HEK293 (cell line): ENCODE data around the gene SIRPA.
A peak's percentile ranks its signal among the peaks of the same experiment; 100 is the strongest.

Experiments
- CTCF ChIA-PET: fragments of 350-600 bp; formaldehyde crosslinking; extraction: SDS; loops from one replicate; lab custom pipeline; 2021; ENCODE audit warnings: antibody characterized with exemption; lab: Yijun Ruan, JAX
- POLR2A ChIA-PET: fragments of 300-600 bp; formaldehyde crosslinking; extraction: SDS; loops from one replicate; lab custom pipeline; 2020; ENCODE audit warnings: antibody characterized with exemption, inconsistent platforms; lab: Yijun Ruan, JAX
- H3K27ac ChIP-seq: fragments of 200-500 bp; sonication (Bioruptor generic); 2 replicates; pipeline ENCODE4 v1.5.1; 2014; ENCODE audit warnings: low read depth, low read length, control low read depth, inconsistent platforms; ENCODE audit errors: extremely low read depth
- H3K36me3 ChIP-seq, 2 experiments: fragments of 200-500 bp in 1 of 2; sonication (Bioruptor generic) in 1 of 2; 1 replicate in 1 of 2; 2 replicates in 1 of 2; pipeline ENCODE4 v1.5.1; 2014 to 2017; ENCODE audit warnings: inconsistent platforms in 2 of 2, low read length in 2 of 2; ENCODE audit not compliant: control insufficient read depth in 2 of 2, insufficient read depth in 1 of 2
- H3K4me1 ChIP-seq: fragments of 200-500 bp; sonication (Bioruptor generic); 2 replicates; pipeline ENCODE4 v1.5.1; 2014; ENCODE audit warnings: mild to moderate bottlenecking, low read length, inconsistent platforms; ENCODE audit not compliant: control insufficient read depth, insufficient read depth
- H3K4me3 ChIP-seq: 2 replicates; pipeline ENCODE4 v1.5.1; 2011; ENCODE audit warnings: low read depth, mild to moderate bottlenecking, control low read depth, low read length, moderate library complexity
- H3K9me3 ChIP-seq: fragments of 200-500 bp; sonication (Bioruptor generic); 2 replicates; pipeline ENCODE4 v1.5.1; 2014; ENCODE audit warnings: low read depth, low read length, inconsistent platforms; ENCODE audit not compliant: control insufficient read depth, insufficient read depth
- FEZF1 ChIP-seq: fragments of 450-650 bp; formaldehyde crosslinking; IDR thresholded peaks from 2 replicates; pipeline ENCODE4 v1.5.1; 2016; ENCODE audit warnings: missing biosample characterization, missing genetic modification characterization
- GLI4 ChIP-seq: fragments of 450-650 bp; formaldehyde crosslinking; IDR thresholded peaks from 2 replicates; pipeline ENCODE4 v1.5.1; 2016; ENCODE audit warnings: missing biosample characterization, missing genetic modification characterization
- HOXD13 ChIP-seq: sonication (generic); formaldehyde crosslinking; IDR thresholded peaks from 2 replicates; pipeline ENCODE4 v1.8.0; 2022; ENCODE audit warnings: missing genetic modification reagents, borderline replicate concordance
- IKZF3 ChIP-seq: fragments of 450-650 bp; IDR thresholded peaks from 2 replicates; pipeline ENCODE4 v1.5.0; 2018; ENCODE audit warnings: missing biosample characterization, mild to moderate bottlenecking, missing genetic modification characterization, moderate library complexity
- RBAK ChIP-seq: fragments of 450-650 bp; formaldehyde crosslinking; IDR thresholded peaks from 2 replicates; pipeline ENCODE4 v1.5.1; 2016; ENCODE audit warnings: missing biosample characterization, missing genetic modification characterization
- ZNF132 ChIP-seq: fragments of 450-650 bp; formaldehyde crosslinking; IDR thresholded peaks from 2 replicates; pipeline ENCODE4 v1.5.1; 2017; ENCODE audit warnings: missing biosample characterization, missing genetic modification characterization, borderline replicate concordance
- ZNF133 ChIP-seq: fragments of 450-650 bp; formaldehyde crosslinking; IDR thresholded peaks from 2 replicates; pipeline ENCODE4 v1.5.1; 2016; ENCODE audit warnings: missing biosample characterization, missing genetic modification characterization
- ZNF266 ChIP-seq: fragments of 450-650 bp; formaldehyde crosslinking; IDR thresholded peaks from 2 replicates; pipeline ENCODE4 v1.5.1; 2016; ENCODE audit warnings: missing biosample characterization, missing genetic modification characterization, low read depth
- ZNF302 ChIP-seq: fragments of 450-650 bp; formaldehyde crosslinking; IDR thresholded peaks from 2 replicates; pipeline ENCODE4 v1.5.1; 2016; ENCODE audit warnings: missing biosample characterization, missing genetic modification characterization, low read depth
- ZNF341 ChIP-seq: fragments of 450-650 bp; formaldehyde crosslinking; IDR thresholded peaks from 2 replicates; pipeline ENCODE4; 2016; ENCODE audit warnings: low read depth, missing biosample characterization, missing genetic modification characterization
- ZNF423 ChIP-seq: fragments of 450-650 bp; formaldehyde crosslinking; IDR thresholded peaks from 2 replicates; pipeline ENCODE4 v1.5.1; 2016; ENCODE audit warnings: missing biosample characterization, missing genetic modification characterization
- ZNF514 ChIP-seq: fragments of 450-650 bp; formaldehyde crosslinking; IDR thresholded peaks from 2 replicates; pipeline ENCODE4 v1.5.1; 2016; ENCODE audit warnings: missing biosample characterization, missing genetic modification characterization
- ZNF600 ChIP-seq: fragments of 450-650 bp; formaldehyde crosslinking; IDR thresholded peaks from 2 replicates; pipeline ENCODE4 v1.5.1; 2016; ENCODE audit warnings: missing biosample characterization, missing genetic modification characterization
- ZNF623 ChIP-seq: fragments of 450-650 bp; formaldehyde crosslinking; IDR thresholded peaks from 2 replicates; pipeline ENCODE4 v1.5.1; 2016; ENCODE audit warnings: missing biosample characterization, missing genetic modification characterization
- ZNF677 ChIP-seq: fragments of 450-650 bp; IDR thresholded peaks from 2 replicates; pipeline ENCODE4 v1.5.0; 2018; ENCODE audit warnings: missing biosample characterization, mild to moderate bottlenecking, missing genetic modification characterization, moderate library complexity
- ZNF768 ChIP-seq: fragments of 450-650 bp; formaldehyde crosslinking; IDR thresholded peaks from 2 replicates; pipeline ENCODE4 v1.5.1; 2018; ENCODE audit warnings: missing biosample characterization, mild to moderate bottlenecking, missing genetic modification characterization
- ZNF791 ChIP-seq: fragments of 450-650 bp; formaldehyde crosslinking; IDR thresholded peaks from 2 replicates; pipeline ENCODE4 v1.5.1; 2016; ENCODE audit warnings: missing biosample characterization, missing genetic modification characterization
- ZNF830 ChIP-seq: fragments of 450-650 bp; IDR thresholded peaks from 2 replicates; pipeline ENCODE4 v1.5.0; 2018; ENCODE audit warnings: missing biosample characterization, missing genetic modification characterization, low read depth, mild to moderate bottlenecking, moderate library complexity
- ZNF837 ChIP-seq: fragments of 450-650 bp; formaldehyde crosslinking; IDR thresholded peaks from 2 replicates; pipeline ENCODE4 v1.5.1; 2016; ENCODE audit warnings: missing biosample characterization, missing genetic modification characterization
- ZNF843 ChIP-seq: fragments of 450-650 bp; formaldehyde crosslinking; IDR thresholded peaks from 2 replicates; pipeline ENCODE4 v1.5.1; 2016; ENCODE audit warnings: missing biosample characterization, missing genetic modification characterization
- ZSCAN16 ChIP-seq: fragments of 450-650 bp; formaldehyde crosslinking; IDR thresholded peaks from 2 replicates; pipeline ENCODE4 v1.5.1; 2016; ENCODE audit warnings: missing biosample characterization, missing genetic modification characterization
- ZXDB ChIP-seq: fragments of 450-650 bp; formaldehyde crosslinking; IDR thresholded peaks from 2 replicates; pipeline ENCODE4 v1.5.1; 2016; ENCODE audit warnings: missing biosample characterization, missing genetic modification characterization
- TF ChIP-seq, protein P1 (sequence below): fragments of 450-650 bp; formaldehyde crosslinking; IDR thresholded peaks from 2 replicates; pipeline ENCODE4 v1.5.1; 2016; ENCODE audit warnings: missing biosample characterization, missing genetic modification characterization
- TF ChIP-seq, protein P2 (sequence below): fragments of 450-650 bp; formaldehyde crosslinking; IDR thresholded peaks from 2 replicates; pipeline ENCODE4 v1.5.1; 2016; ENCODE audit warnings: missing biosample characterization, missing genetic modification characterization
- TF ChIP-seq, protein P3 (sequence below): fragments of 450-650 bp; formaldehyde crosslinking; IDR thresholded peaks from 2 replicates; pipeline ENCODE4 v1.5.1; 2016; ENCODE audit warnings: missing biosample characterization, missing genetic modification characterization
- TF ChIP-seq, protein P4 (sequence below): fragments of 450-650 bp; IDR thresholded peaks from 2 replicates; pipeline ENCODE4 v1.5.1; 2018; ENCODE audit warnings: missing biosample characterization, mild to moderate bottlenecking, missing genetic modification characterization
- TF ChIP-seq, protein P5 (sequence below): fragments of 450-650 bp; formaldehyde crosslinking; IDR thresholded peaks from 2 replicates; pipeline ENCODE4 v1.5.1; 2016; ENCODE audit warnings: missing biosample characterization, missing genetic modification characterization

SIRPA gene

DNA sequence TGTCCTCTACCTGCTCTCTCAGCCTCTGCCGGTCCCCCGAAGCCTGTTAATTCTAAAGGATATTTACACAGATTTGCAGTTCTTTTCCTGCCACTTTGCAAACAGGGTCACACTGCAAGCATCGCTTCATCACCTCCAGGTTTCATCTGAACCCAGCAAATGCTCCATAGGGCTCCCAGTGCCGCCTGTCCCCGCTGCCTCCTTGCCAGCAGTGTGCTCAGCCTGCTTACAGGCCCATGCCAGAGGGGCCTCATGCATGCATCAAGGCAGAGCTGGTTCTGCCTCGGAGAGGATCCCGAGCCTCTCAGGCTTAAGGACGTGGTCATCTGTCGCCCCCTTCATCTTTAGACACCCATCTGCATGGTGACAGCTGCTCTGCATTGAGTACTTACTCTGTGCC is 10.5 kb downstream of the SIRPA start (continued):
- TF ChIP-seq, protein P1, sequence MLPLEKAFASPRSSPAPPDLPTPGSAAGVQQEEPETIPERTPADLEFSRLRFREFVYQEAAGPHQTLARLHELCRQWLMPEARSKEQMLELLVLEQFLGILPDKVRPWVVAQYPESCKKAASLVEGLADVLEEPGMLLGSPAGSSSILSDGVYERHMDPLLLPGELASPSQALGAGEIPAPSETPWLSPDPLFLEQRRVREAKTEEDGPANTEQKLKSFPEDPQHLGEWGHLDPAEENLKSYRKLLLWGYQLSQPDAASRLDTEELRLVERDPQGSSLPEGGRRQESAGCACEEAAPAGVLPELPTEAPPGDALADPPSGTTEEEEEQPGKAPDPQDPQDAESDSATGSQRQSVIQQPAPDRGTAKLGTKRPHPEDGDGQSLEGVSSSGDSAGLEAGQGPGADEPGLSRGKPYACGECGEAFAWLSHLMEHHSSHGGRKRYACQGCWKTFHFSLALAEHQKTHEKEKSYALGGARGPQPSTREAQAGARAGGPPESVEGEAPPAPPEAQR (tag by site-specific recombination): no peak
- TF ChIP-seq ZNF133 (tag by site-specific recombination) (no peak), ZNF600 (tag by site-specific recombination) (no peak), IKZF3 (tag by site-specific recombination) (no peak), ZNF768 (tag by site-specific recombination) (no peak), ZNF341 (tag by site-specific recombination) (no peak)
- TF ChIP-seq, protein P2, sequence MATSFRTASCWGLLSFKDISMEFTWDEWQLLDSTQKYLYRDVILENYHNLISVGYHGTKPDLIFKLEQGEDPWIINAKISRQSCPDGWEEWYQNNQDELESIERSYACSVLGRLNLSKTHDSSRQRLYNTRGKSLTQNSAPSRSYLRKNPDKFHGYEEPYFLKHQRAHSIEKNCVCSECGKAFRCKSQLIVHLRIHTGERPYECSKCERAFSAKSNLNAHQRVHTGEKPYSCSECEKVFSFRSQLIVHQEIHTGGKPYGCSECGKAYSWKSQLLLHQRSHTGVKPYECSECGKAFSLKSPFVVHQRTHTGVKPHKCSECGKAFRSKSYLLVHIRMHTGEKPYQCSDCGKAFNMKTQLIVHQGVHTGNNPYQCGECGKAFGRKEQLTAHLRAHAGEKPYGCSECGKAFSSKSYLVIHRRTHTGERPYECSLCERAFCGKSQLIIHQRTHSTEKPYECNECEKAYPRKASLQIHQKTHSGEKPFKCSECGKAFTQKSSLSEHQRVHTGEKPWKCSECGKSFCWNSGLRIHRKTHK (tag by site-specific recombination): no peak
- TF ChIP-seq, protein P3, sequence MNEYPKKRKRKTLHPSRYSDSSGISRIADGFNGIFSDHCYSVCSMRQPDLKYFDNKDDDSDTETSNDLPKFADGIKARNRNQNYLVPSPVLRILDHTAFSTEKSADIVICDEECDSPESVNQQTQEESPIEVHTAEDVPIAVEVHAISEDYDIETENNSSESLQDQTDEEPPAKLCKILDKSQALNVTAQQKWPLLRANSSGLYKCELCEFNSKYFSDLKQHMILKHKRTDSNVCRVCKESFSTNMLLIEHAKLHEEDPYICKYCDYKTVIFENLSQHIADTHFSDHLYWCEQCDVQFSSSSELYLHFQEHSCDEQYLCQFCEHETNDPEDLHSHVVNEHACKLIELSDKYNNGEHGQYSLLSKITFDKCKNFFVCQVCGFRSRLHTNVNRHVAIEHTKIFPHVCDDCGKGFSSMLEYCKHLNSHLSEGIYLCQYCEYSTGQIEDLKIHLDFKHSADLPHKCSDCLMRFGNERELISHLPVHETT: no peak
- TF ChIP-seq, protein P4, sequence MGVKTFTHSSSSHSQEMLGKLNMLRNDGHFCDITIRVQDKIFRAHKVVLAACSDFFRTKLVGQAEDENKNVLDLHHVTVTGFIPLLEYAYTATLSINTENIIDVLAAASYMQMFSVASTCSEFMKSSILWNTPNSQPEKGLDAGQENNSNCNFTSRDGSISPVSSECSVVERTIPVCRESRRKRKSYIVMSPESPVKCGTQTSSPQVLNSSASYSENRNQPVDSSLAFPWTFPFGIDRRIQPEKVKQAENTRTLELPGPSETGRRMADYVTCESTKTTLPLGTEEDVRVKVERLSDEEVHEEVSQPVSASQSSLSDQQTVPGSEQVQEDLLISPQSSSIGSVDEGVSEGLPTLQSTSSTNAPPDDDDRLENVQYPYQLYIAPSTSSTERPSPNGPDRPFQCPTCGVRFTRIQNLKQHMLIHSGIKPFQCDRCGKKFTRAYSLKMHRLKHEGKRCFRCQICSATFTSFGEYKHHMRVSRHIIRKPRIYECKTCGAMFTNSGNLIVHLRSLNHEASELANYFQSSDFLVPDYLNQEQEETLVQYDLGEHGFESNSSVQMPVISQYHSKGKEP (tag by site-specific recombination): no peak

DNA sequence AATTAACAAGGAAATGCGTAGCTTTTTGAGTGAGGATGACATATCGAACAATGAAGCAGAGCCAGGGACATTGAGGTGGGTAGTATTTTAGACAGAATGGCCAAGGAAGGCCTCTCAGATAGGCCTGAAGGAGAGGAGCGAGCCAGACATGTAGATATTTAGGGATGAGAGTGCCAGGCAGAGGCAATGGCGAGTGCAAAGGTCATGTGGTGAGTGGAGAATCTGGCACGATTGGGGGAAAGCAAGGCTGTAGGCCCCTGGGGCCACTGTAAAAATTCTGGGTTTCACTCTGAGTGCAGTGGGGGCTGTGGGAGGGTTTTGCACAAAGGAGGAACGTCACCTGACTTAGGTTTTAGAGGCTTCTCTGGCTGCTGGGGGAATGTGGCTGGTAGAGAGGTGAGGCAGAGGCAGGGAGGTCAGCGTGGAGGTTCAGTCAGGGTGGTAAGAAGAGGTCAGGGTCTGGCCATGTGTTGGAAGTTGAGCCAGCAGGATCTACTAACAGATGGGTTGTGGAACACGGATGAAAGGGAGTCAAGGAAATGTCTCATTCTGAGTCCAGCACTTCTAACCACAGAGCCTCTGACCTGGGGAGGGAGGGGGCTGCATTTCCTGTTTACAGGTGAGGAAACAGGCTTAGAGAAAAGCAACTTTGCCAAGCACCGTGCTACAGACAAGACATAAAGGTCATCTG is 11.3 kb downstream of the SIRPA start:
- POLR2A ChIA-PET: no interaction called here
- CTCF ChIA-PET: interaction anchor here (0.6 kb wide), 1 partner anchor 105 kb away, joined by 4 read pairs; no protein-coding TSS in a partner anchor
- no peaks in the 10 kb centered on the region for H3K36me3 ChIP-seq

DNA sequence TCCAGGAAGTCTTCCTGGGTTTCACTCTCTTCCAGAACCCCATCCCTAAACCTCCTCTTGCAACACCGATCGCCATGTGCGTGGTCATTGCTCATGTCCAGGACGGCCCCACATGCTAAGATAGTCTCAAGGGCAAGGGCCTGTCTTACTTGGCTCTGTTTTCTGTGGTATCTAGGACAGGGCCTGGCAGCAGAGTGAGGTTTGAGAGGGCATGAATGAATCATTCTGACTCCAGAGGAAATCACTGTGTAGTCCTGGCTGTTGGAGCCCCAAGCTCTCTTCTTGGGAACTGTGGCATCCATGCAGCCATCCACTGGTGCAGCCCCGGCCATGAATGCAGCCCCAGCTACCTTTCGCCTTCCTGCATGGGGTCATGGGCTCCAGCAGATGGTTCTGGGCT is 12.4 kb downstream of the SIRPA start:
- H3K4me3 ChIP-seq: no peak overlapping the region
- ChIA-PET POLR2A (no interaction called here), CTCF (no interaction called here)
- H3K9me3 ChIP-seq: no peaks in the 10 kb centered on the region
- no peaks in the 10 kb centered on the region for H3K36me3 ChIP-seq
- H3K4me1 ChIP-seq: no peaks in the 10 kb centered on the region
- no peak overlapping the region for H3K27ac ChIP-seq
- TF ChIP-seq RBAK (no peak), ZNF791 (no peak), ZXDB (no peak), ZNF514 (tag by site-specific recombination) (no peak), GLI4 (tag by site-specific recombination) (no peak), ZNF302 (tag by site-specific recombination) (no peak), ZNF677 (no peak), ZNF830 (no peak), FEZF1 (tag by site-specific recombination) (no peak), ZNF837 (tag by site-specific recombination) (no peak), HOXD13 (CRISPR knock-in tag) (no peak), ZNF423 (tag by site-specific recombination) (no peak), ZNF843 (tag by site-specific recombination) (no peak)

More for the DNA sequence above, 11.3 kb downstream of the SIRPA start:
- Histone ChIP-seq H3K4me3 (no peak overlapping the region), H3K9me3 (no peaks in the 10 kb centered on the region), H3K4me1 (no peaks in the 10 kb centered on the region), H3K27ac (no peak overlapping the region)
- TF ChIP-seq ZNF623 (peak; percentile 54), ZNF266 (tag by site-specific recombination) (no peak), ZNF132 (tag by site-specific recombination) (no peak), ZSCAN16 (no peak)
- TF ChIP-seq, protein P5, sequence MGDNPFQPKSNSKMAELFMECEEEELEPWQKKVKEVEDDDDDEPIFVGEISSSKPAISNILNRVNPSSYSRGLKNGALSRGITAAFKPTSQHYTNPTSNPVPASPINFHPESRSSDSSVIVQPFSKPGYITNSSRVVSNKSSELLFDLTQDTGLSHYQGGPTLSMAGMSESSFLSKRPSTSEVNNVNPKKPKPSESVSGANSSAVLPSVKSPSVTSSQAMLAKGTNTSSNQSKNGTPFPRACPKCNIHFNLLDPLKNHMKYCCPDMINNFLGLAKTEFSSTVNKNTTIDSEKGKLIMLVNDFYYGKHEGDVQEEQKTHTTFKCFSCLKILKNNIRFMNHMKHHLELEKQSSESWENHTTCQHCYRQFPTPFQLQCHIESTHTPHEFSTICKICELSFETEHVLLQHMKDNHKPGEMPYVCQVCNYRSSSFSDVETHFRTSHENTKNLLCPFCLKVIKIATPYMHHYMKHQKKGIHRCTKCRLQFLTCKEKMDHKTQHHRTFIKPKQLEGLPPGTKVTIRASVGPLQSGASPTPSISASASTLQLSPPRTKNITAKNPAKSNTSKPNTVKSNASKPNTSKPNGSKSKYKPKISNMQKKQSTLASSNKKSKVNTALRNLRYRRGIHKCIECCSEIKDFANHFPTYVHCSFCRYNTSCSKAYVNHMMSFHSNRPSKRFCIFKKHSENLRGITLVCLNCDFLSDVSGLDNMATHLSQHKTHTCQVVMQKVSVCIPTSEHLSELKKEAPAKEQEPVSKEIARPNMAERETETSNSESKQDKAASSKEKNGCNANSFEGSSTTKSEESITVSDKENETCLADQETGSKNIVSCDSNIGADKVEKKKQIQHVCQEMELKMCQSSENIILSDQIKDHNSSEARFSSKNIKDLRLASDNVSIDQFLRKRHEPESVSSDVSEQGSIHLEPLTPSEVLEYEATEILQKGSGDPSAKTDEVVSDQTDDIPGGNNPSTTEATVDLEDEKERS: no peak
